HG02798 (cell line): ENCODE results near the gene INSC.

Experiments used
- ATAC-seq: cut with Tn5 transposase; IDR thresholded peaks from one replicate; pipeline ENCODE4 v1.9.1; 2021; ENCODE audit warnings: mild to moderate bottlenecking; ENCODE audit not compliant: unreplicated experiment, poor library complexity

Gene INSC

DNA sequence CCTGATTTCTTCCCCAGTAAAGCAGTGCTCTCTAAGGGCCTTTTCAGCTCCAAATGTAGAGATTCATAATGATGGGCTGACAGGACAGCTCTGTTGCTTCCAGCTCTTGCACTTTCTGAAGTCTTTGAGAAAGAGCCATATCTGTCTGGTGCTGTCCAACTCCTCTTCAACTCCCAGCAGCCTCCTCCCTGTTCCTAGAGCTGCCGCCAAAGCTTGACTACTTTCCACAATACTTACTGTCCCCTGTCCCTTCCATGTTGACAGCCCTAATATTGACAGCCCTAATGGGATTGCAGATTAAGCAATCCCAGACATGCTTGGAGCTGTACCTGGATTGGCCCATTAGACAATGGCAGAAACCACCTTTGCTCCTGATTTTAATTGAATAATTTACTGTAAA, 29.6 kb downstream of the INSC start:
- no peak for ATAC-seq

- ATAC-seq: no peak
Measured at GRCh38 chr11:15145151-15145550, 30.4 kb downstream of the INSC start.

- no peak for ATAC-seq
Measured at GRCh38 chr11:15145615-15146014, 30.9 kb downstream of the INSC start.

DNA sequence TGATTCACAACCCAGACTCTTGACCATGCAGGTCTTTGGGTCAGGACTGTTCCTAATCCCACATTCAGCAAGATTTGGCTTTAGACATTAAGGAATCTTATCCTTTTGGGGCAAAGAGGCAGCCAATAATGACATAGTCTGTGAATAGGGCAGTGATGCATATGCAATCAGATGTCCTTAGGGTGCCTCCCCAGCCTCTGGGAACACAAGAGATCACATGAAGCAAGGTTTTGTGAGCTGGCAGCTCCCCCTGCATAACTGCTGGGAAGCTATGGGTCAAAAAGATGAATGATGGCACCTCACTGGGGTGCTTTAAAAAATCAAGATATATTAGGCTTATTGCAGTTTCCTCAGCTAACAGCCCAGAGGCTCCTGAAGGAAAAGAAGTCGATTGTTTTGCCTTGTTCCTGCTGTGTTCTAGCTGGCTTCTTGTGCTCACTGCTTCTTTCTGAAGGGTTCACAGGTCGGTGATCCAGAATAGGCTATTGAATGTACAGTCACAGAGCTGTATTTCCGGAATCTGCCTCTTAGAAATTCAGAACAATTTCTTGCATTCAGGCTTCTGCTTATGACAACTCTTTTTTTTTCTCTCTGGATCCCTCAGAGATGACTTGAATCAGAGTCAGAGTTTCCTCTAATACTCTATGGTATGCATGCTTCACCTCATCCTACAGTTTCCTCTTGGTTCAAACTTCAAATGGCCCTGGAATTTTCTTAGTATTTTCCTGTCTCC, 31.7 kb downstream of the INSC start:
- ATAC-seq: no peak

- ATAC-seq: no peak
Measured at GRCh38 chr11:15148169-15148568, 33.4 kb downstream of the INSC start.

- ATAC-seq: no peak
Measured at GRCh38 chr11:15149050-15149449, 34.3 kb downstream of the INSC start.

DNA sequence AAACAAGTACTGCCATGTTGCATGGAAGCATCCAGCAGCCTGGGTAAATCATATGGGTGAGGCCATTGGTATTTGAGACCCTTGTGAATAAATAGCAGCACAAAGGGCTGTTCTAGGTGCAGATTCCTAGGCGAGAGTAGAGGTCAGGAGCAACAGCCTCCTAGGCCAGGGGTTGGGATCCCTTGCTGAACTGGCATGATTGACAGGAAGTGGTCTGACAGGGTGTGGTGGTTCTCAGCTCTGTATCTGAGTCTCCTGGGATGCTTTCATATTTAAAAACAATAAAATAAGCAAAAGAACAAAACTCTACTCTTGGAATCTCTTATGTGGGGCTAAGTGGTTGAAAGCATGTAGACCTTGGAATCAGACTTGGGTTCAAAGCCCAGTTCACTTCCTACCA, 35.8 kb downstream of the INSC start:
- ATAC-seq: no peak

GRCh38 chr11:15153231-15153630, 38.5 kb downstream of the INSC start:
- no peak for ATAC-seq

GRCh38 chr11:15157181-15157580, 42.5 kb downstream of the INSC start:
- ATAC-seq: no peak

DNA sequence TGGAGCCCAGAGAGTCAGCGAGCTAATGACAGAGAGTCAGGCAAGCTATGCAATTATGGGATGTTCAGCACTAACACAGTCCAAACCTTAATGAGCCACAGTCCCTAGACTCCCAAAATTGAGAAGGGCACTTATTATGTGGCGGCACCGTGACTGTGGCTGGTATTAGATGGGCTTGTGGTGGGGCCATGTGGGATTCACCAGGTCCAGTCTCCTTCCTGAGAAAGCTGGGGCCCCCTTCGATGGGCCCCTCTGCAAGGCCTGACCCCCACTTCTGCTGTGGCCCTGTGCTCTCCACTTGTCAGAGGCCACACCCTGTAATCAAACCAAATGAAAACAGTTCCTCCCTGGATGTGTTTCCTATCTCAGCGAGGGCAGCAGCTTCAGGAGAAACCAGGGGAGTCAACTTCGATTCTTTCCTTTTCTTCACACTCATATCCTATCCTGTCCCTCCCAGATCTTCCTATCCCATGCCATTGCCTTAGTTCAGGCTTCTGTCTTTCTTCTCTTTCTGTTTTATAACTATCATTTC, 42.9 kb downstream of the INSC start:
- ATAC-seq: no peak

DNA sequence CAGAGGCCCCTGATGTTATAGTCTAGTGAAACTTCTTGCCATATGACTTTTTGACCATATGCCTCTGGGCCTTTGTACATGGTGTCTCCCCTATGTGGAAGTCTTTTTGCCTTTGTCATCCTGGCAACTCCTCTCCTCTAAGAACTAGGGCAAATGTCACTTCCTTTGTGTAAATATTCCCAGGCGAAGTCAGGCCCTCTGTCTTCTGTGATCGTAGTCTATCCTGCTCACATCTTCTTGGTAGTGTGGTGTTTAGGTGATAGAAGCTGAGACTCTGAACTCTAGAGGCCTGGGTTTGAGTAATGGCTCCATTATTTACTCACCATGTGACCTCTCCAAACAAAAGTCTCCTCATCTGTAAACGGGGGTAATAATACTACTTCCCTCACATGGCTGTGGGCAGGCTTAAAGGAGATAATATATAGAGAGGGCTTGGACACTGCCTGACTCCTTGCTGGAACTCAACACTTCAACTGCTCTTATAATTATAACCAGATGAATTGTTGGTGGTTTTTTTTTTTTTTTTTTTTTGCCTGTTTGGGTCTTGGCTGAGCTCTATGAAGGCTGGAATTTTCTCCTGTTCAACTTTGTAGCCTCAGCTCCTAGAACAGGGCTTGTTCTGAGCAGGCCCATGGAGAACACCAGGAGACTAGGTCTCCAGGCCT, 43.8 kb downstream of the INSC start:
- no peak for ATAC-seq

- peak; percentile 82 for ATAC-seq
Measured at GRCh38 chr11:15159085-15159484, 44.4 kb downstream of the INSC start.

DNA sequence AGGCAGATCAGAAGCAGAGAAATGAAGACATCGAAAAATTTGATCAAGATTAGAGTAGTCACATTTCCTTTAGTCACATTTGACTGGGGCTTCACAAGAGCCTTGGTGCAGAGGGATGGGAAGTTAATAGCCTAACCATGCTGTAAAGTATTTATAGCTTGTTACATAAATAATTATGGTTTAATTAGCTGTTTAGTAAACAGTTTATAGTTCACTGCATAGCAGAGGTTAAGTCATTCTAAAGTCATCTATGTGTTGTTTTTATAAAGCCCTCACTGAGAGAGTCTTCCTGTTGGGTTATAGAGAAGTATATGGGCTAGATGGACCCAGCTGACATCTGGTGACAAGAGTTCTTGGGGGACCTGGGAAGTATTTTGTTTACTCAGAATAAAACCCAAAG, 47.1 kb downstream of the INSC start:
- ATAC-seq: no peak

GRCh38 chr11:15163136-15163535, 48.4 kb downstream of the INSC start:
- ATAC-seq: no peak

DNA sequence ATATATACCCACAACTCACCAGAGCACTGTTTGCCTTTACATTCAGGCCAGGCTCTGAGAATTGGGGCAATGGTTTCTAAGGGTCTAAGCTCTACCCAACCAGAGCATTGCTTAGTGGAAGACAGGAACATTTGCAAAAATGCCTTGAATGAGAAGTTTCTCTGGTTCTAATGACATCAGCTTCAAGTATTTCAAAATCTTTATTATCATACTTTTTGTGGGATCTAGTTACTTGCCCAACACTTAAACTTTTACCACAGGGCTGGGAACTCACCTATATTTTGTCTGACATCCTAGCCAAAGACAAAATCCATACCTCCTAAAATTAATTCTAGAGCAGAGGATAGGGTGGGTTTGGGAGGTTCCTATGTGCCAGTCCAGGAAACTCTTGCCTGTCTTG, 51.5 kb downstream of the INSC start:
- no peak for ATAC-seq

- no peak for ATAC-seq
Measured at GRCh38 chr11:15169815-15170551, 55.3 kb downstream of the INSC start.

GRCh38 chr11:15170698-15171097, 56.0 kb downstream of the INSC start:
- ATAC-seq: no peak

DNA sequence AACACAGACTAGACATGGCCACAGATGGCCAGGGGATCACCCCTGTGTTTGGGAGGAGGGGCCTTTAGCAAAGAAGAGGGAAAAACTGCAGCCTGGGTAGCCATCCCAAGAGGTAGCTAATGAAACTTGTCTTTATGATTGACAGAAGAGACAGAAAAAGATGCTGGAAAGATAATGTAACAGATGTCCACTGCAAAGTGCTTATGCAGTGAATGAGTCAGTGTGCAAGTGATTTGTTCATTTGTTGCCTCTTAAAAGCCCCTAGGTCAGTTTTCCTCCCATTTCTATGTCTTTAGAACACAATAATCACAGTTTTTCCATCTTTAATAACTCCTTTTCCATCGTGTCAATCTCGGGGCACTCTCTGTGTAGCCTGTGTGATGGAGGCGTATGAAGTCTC, 57.2 kb downstream of the INSC start:
- no peak for ATAC-seq

- ATAC-seq: no peak
Measured at GRCh38 chr11:15175831-15176230, 61.1 kb downstream of the INSC start.

- no peak for ATAC-seq
Measured at GRCh38 chr11:15176646-15177163, 62.0 kb downstream of the INSC start.

DNA sequence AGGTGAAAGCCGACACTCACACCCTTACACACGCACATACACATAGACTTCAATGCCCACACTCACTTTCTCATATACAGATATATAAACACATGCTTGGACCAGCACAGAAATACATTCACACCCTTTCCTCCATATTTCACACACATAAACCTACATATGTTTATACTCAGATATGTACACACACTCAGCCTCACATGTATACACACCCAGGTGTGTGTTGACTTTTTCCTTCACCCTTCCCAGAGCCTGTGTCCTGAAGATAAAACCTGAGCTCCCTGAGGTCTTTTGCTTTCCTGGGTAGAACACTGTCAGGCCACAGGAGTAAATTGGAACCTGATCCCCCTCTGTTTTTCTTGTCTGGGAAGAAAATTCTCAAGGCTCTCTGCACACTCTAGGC, 62.8 kb downstream of the INSC start:
- no peak for ATAC-seq
